GM18519 (cell line): ENCODE measurements around the gene SCMH1.

Experiments used
- ATAC-seq: cut with Tn5 transposase; IDR thresholded peaks from one replicate; pipeline ENCODE4 v1.9.1; 2021; ENCODE audit warnings: mild to moderate bottlenecking, moderate library complexity; ENCODE audit not compliant: unreplicated experiment, low FRiP score

The SCMH1 gene

GRCh38 chr1:40982721-40983120 is 259.4 kb downstream of the SCMH1 start:
- ATAC-seq = no peak

- no peak for ATAC-seq
These were observed 260.2 kb downstream of the SCMH1 start for GRCh38 chr1:40981691-40982448.

GRCh38 chr1:40980453-40981121 is 261.5 kb downstream of the SCMH1 start:
- ATAC-seq = no peak

GRCh38 chr1:40980068-40980452 is 262.0 kb downstream of the SCMH1 start:
- ATAC-seq = no peak

DNA sequence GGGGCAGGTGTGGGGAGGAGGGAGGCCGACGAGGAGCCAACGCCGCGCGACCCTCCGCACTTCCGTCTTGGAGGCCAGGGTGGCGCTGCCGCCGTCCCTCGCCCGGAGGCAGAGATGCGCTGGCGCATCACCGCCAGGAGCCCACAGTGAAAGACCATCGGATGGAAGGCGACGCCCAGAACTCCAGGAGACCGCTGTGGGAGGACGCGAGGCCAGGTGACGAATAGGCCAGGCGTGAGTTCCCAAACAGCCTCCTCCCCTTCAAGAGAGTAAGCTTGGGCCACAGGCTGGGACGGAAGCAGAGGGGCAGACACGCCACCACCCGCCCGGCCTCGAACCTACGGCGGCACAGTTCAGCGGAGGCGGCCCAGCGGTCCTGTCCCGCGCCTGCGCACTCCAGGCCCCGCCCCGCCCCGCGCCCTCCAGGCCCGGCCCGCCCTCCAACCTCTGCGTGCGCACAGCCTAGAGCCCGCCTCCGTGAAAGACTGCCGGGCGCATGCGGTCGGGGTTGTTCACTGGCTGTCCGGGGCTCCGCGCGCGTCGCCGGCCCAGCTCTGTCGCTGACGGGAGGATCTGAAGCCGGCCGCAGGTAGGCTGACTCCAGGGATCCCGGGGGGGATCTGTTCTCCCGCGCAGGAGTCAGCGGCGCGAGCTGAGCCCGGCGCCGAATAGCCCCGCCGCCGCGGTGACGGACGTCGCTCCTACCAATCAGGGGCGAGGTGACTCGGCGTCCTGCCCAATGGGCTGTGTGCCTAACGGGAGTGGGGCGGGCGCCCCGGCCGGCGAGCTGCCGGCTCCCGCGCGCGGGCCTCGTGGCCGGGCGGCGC is 262.7 kb downstream of the SCMH1 start, which contains the start of gene CTPS1:
TSS of gene CTPS1 (plus strand) at position 456 of the 827 bp plus-strand sequence. CDS start 3,595 bp downstream, outside the sequence.
- ATAC-seq = peak; percentile 80

DNA sequence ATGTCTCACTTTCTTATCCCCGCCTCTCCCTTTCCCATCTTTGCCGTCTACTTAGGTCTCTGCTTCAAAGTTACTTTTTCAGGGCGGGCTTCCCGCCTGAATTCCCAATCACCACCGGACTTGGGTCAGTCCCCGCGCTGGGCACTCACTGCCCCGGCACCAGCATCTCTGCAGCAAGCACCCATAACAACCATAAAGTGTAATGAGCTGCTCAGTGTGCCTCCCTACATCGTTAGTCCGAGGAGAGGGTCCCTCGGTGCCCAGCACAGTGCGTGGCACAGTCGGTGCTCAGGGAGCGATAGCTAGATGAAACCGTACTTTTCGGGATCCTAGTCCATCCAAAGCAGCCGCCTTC is 263.2 kb downstream of the SCMH1 start:
- ATAC-seq = no peak

GRCh38 chr1:40977716-40978115 is 264.4 kb downstream of the SCMH1 start:
- no peak for ATAC-seq
